ENCODE data around the gene LCP1. TPM values are rescaled to one million over a fixed set of nuclear protein-coding genes. Genes with fewer than 3 reads are reported as not detected.

The LCP1 gene, protein sequence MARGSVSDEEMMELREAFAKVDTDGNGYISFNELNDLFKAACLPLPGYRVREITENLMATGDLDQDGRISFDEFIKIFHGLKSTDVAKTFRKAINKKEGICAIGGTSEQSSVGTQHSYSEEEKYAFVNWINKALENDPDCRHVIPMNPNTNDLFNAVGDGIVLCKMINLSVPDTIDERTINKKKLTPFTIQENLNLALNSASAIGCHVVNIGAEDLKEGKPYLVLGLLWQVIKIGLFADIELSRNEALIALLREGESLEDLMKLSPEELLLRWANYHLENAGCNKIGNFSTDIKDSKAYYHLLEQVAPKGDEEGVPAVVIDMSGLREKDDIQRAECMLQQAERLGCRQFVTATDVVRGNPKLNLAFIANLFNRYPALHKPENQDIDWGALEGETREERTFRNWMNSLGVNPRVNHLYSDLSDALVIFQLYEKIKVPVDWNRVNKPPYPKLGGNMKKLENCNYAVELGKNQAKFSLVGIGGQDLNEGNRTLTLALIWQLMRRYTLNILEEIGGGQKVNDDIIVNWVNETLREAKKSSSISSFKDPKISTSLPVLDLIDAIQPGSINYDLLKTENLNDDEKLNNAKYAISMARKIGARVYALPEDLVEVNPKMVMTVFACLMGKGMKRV
- total RNA-seq = 100 to 1,000 TPM in 2 of 4 donors, 10 to 100 TPM in 2; 55.9 to 517 (median 110) TPM

DNA sequence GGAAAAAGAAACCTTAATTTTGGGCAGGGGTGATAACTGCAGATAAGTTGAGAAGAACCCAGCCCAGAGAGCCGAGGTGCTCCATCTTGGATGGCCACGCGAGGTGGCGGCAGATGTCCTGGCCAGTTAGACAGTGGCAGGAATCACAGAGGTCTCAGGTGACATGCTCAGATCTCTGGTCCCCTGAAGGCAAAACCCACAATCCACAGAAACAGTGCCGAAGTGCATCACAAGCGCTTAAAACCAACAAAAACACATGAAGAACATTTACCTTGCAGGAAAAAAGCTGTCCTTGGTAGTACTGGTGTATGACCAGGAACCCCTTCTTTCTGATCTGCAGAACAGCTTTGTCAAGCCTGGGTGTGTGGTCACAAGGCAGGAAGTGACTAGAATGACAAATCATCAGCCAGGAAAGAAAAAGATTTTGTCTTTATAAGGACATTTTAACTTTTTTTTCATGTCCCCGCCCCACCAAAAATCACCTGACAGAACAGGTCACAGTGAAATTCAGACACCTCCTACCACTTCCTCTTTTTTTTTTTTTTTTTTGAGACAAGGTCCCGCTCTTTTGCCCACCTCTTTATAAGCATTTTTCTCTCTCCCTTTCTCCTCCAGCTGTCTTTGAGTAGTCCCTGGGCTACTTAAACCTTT lies at the start of gene LCP1:
LCP1 (minus strand) TSS at position 338 of the 651 bp plus-strand sequence. CDS start 22,515 bp downstream, outside the sequence.
- TF ChIP-seq, protein P1, sequence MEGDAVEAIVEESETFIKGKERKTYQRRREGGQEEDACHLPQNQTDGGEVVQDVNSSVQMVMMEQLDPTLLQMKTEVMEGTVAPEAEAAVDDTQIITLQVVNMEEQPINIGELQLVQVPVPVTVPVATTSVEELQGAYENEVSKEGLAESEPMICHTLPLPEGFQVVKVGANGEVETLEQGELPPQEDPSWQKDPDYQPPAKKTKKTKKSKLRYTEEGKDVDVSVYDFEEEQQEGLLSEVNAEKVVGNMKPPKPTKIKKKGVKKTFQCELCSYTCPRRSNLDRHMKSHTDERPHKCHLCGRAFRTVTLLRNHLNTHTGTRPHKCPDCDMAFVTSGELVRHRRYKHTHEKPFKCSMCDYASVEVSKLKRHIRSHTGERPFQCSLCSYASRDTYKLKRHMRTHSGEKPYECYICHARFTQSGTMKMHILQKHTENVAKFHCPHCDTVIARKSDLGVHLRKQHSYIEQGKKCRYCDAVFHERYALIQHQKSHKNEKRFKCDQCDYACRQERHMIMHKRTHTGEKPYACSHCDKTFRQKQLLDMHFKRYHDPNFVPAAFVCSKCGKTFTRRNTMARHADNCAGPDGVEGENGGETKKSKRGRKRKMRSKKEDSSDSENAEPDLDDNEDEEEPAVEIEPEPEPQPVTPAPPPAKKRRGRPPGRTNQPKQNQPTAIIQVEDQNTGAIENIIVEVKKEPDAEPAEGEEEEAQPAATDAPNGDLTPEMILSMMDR (IDR thresholded peaks at IDR 0.05; ENCODE audit: low read depth) = no peak

DNA sequence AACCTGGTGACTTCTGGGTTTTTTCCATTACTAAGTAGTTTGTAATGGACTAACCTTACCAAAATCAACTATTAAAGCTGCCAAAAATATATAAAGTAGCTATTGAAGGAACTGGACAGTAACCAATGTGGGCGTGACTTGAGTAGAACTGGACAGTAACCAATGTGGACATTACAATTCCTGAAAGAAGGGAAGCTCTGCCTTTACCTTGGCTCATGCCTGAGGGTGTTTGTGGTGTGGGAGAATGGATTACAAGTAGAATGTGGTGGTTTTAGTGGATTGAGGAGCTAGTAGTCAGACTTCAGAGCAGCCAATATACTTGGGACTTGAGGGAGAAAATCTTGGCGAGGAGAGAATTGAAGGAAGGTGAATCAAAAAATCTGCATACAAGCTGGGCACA lies 47.3 kb upstream of the LCP1 start:
- TF ChIP-seq, protein P1 (IDR thresholded peaks at IDR 0.05; ENCODE audit: low read depth) = no peak

DNA sequence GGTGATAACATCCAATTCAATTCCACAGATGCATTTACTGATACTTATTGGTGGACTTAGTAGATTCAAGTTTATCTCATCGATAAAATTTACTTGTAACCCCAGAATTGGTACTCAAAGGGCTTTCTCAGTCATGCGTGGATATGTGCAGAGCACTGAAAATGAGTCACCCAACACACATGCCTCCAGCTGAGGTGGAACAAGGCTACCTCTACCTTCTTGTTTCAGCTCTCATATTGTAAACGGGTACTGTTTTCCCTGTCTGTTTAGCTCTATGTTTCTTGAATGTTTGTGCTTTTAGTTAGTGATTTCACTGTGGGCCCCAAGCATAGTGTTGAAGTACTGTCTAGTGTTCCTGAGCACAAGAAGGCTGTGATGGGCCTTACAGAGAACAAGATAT lies 31.3 kb upstream of the LCP1 start:
- TF ChIP-seq, protein P1 (IDR thresholded peaks at IDR 0.05; ENCODE audit: low read depth) = no peak

DNA sequence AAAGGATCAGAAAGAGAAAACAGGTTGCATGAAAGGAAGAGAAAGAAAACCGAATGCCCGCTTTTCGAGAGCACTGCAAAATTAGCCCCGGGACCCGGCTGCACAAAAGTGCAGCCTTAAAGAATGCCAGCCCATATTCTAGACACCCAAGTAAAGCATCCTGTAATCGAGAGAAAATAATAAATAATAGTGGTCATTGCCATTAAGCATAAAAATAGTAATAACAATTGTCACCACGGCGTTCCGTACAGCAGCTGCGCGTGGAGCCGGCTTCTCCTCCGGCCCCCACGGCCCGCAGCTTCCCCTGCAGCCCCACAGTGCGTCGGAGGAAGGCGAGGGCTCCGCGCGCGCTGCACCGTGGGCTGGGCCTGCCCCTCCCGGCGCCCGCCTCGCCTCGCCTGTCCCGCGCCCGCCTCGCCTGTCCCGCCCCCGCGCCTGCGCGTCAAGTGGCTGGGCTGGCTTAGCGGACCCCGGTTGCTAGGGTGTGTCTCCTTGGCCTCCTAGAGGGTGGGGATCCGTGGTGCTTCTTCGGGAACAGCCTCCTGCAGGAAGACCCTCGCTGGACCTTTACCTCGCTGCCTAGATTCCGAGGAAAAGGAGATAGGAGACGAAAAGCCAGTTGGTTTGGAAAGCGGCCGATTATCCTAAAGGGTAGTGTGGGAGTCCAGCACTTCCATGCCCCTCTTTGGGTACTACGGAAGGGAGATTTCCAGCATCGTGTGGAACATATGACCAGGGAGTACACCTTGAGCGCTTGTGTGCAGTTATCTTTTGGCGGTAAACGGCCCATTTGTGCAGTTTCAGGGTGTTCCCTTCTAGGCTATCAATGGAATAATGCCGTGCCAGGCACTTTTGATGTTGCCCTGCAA lies 29.7 kb upstream of the LCP1 start, which contains the start of gene LRRC63:
LRRC63 (plus strand) TSS at position 446 of the 869 bp plus-strand sequence. CDS start 1,107 bp downstream, outside the sequence.
- TF ChIP-seq, protein P1 (IDR thresholded peaks at IDR 0.05; ENCODE audit: low read depth) = no peak

DNA sequence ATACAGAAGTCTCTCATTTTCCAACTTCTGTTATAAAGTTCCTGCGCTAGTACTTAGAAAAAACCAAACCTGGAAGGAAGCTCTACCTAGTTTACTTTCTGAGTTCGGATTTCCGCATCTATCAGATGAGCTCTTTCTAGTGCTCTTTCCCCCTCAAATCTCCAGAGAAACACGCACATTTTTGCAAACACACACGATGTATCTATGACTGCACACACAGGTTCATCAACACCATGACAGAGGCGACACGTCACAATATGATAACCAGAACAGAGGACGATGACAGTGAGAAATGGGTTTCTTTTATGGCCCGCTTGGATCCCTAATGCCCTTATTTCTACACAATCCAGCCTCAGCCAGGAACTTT lies 29.1 kb upstream of the LCP1 start:
- TF ChIP-seq, protein P1 (IDR thresholded peaks at IDR 0.05; ENCODE audit: low read depth) = no peak

DNA sequence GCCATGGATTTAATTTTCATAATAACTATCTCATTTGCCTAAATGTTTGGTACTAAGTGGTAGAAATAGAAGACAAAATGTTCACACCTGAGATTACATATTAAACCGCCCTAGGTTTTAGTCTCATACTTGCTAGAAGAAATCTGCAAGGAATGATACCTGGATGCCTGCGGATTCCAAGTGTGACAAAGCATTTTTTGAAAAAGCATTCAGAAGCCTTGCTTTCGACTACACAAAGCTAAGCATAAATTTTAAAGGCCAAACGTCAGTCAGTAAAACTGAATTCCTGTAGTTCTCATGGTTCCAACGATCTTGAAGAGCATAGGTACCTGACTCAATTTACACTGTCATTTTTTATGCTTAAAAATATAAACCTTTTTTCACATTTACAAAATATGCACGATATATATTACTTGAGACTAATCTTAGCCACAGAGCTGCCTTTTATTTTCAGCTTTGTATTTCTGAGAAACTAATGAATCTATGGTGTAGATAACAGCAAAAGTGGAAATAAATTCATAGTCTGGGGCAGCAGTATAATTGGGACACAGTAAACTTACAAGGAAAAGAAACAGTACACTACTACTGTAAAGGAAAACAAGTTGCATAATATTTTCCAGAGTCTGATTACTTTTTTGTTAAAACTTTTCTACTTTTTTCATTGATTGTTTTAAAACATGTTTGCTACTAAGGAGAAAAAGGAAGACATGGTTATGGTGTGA lies 28.5 kb upstream of the LCP1 start:
- TF ChIP-seq, protein P1 (IDR thresholded peaks at IDR 0.05; ENCODE audit: low read depth) = no peak

Data from subcutaneous adipose tissue (tissue), 4 donors.